Loucy (cell line): ENCODE data around the gene CHN2.

Experiments used
- EZH2phosphoT487 ChIP-seq: fragments of 200-600 bp; IDR thresholded peaks from 2 replicates; pipeline ENCODE4 v1.6.1; 2018; ENCODE audit warnings: antibody characterized with exemption, mild to moderate bottlenecking, moderate library complexity, borderline replicate concordance
- TF ChIP-seq, protein P1 (sequence below): fragments of 200-600 bp; sonication (generic); conservative IDR thresholded peaks from 2 replicates; pipeline ENCODE4 v1.5.1; 2014; ENCODE audit warnings: mild to moderate bottlenecking, antibody characterized with exemption, low read length

DNA sequence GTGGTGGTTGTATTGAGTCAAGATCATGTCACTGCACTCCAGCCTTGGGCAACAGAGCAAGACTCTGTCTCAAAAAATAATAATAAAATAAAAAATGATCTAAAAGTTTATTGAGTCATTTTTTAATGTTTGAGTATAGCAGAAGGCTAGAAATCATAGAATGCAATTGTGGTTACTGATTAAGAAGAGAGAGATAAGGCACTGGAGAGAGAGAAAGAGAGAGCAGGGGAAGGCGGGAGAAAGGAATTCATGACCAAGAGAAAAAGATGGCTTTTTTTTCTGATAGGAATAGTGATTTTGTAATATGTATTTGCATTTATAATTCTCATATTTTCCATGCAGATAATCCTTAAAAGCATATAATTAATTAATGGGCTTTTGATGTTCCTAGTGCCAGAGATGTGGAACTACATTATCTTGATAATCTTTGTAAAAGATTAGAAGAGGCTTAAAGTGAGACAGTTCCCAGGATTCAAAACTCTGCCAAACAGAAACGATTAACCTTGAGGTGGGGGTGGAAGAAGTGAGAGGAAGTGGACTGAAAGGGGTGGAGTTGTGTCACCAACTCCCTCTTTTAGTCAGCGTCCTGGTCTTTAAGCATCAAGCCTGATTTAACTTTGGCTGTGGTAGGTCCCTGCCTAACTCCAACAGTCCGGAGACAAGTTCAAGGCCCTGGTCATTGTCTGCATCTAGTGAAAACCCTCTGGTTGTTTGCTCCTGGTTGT is 76.2 kb downstream of the CHN2 start:
- TF ChIP-seq, protein P1, sequence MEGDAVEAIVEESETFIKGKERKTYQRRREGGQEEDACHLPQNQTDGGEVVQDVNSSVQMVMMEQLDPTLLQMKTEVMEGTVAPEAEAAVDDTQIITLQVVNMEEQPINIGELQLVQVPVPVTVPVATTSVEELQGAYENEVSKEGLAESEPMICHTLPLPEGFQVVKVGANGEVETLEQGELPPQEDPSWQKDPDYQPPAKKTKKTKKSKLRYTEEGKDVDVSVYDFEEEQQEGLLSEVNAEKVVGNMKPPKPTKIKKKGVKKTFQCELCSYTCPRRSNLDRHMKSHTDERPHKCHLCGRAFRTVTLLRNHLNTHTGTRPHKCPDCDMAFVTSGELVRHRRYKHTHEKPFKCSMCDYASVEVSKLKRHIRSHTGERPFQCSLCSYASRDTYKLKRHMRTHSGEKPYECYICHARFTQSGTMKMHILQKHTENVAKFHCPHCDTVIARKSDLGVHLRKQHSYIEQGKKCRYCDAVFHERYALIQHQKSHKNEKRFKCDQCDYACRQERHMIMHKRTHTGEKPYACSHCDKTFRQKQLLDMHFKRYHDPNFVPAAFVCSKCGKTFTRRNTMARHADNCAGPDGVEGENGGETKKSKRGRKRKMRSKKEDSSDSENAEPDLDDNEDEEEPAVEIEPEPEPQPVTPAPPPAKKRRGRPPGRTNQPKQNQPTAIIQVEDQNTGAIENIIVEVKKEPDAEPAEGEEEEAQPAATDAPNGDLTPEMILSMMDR, result no peak
- no peak for TF ChIP-seq EZH2phosphoT487
